HG02759 (cell line): ENCODE results near the gene CMTM4.
"Not testable (repeated sequence)": the region's sequence is repeated elsewhere in the genome, so short reads cannot be mapped to it uniquely, and the experiment has no call there.

Source experiments
- ATAC-seq: cut with Tn5 transposase; IDR thresholded peaks from one replicate; pipeline ENCODE4 v1.9.1; 2021; ENCODE audit warnings: mild to moderate bottlenecking, moderate library complexity; ENCODE audit not compliant: unreplicated experiment

The CMTM4 gene

DNA sequence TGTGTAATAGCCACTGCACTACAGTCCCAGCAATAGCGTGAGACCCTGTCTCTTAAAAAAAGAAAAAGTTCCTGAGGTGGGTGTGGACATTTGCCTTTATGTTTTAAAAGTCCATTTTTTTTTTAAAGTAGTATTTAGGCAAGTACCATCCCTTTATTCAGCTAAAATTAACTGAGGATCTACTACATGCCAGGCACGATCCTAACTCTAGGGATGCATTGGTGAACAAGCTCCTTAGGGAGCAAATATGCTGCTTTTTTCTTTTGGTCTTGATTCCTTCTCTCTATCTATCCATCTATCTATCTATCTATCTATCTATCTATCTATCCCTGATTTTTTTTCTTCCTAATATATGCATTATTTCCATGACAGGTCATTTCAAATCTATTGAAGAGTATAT is 47.4 kb downstream of the CMTM4 start:
- no peak for ATAC-seq

GRCh38 chr16:66647866-66648265 is 48.7 kb downstream of the CMTM4 start:
- no peak for ATAC-seq

- ATAC-seq: no peak
Observed at GRCh38 chr16:66641387-66641786, 55.2 kb downstream of the CMTM4 start.

DNA sequence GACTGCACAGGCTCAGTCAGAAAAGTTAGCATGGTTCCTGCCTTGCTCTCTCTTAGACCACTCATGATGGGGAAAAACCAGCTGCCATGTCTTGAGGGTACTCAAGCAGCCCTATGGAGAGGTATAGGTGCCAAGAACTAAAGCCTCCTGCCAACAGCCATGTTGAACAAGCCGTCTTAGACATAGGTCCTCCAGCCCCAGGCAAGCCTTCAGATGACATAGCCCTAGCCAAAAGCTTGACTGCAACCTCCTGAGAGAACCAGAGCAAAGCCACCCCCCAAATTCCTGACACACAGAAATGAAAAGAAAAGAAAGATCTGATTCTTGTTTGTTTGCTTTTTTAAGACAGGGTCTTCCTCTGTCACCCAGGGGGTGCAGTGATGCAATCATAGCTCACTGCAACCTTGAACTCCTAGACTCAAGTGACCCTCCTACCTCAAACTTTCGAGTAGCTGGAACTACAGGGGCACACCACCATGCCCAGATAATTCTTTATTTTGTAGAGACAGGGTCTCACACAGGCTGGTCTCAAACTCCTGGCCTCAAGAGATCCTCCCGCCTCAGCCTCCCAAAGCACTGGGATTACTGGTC is 55.7 kb downstream of the CMTM4 start:
- ATAC-seq: no peak

DNA sequence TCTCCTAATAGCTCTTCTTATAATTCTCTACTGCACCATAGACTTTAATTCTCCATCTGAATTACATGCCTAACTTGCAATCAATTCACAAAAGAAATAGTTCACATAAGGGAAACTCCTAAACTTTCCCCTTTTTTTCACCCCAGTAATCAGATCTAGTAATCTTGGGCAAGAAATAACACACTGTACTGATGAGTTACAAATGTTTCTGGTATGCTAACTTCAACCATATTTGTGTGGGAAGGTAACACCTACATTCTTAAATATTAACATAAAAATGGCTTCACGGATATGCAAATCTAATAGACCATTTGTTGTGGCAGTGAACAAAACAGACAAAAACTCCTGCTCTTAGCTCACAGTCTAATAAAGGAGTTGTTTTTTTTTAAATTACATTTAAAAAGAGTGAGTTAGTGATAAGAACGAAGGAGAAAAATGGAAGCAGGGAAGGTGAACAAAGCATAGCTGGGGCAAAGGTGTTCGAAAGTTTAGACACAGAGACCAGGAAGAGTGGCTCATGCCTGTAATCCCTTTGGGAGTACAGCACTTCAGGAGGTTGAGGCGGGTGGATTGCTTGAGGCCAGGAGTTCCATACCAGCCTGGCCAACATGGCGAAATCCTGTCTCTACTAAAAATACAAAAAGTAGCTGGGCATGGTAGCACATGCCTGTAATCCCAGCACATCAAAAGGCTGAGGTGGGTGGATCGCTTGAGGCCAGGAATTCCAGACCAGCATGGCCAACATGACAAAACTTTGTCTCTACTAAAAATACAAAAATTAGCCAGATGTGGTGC is 57.3 kb downstream of the CMTM4 start:
- ATAC-seq: no peak

- no peak for ATAC-seq
Observed at GRCh38 chr16:66637806-66638205, 58.7 kb downstream of the CMTM4 start.

DNA sequence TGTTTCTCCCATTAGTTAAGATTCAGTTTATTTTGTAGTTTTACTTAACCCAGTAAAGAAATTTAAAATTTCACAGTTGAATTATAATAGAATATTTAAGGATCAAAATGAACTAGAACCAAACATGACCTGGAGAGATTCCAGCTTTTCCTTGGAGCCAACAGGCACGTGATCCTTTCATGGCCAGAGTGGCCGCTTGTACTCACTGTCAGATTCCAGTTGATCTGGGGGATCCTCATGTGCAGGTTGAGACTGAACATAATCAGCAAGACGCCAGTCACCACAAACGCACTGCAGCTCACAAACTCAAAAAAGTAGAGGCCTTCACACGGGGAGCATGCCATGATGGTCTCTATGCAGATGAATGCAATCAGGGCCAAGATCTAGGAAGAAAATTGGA is 60.3 kb downstream of the CMTM4 start:
- ATAC-seq: no peak

GRCh38 chr16:66635406-66635805 is 61.1 kb downstream of the CMTM4 start:
- no peak for ATAC-seq

DNA sequence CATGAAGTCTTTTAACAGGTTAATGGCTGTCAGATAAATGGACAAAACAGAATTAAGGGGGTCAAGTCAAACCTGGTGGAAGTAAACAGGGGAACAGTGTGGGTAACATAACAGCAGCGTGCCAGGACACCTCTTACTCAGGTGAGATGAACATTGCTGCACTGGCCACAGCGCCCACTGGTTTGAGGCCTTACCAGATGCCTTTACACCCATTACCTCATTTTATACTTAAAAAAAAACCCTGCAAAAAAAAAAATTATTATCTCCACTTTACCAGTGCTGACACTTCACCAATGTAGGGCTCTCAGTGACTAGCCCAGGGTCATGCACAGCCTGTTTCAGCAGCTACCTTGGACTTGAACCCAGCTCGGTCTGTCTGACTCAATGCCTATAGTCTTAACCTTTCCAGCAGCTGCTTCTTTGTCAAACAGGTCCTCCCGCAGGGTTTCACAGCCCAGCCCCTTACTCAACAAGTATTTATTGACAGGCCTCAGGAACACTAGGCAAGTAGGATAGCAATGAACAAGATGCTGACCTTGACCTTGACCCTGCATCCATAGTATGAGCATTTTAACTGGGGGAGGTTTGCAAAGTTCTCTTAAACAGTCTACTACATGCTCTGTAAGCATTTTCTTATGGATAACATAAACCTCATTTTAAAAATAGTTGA is 61.9 kb downstream of the CMTM4 start:
- ATAC-seq: no peak

DNA sequence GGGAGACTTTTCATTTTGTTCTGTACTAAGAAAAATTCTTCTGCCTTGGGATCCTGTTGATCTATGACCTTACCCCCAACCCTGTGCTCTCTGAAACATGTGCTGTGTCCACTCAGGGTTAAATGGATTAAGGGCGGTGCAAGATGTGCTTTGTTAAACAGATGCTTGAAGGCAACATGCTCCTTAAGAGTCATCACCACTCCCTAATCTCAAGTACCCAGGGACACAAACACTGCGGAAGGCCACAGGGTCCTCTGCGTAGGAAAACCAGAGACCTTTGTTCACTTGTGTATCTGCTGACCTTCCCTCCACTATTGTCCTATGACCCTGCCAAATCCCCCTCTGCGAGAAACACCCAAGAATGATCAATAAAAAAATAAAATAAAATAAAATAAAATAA is 65.0 kb downstream of the CMTM4 start:
- not testable (repeated sequence) for ATAC-seq

- not testable (repeated sequence) for ATAC-seq
Observed at GRCh38 chr16:66630561-66631260, 65.8 kb downstream of the CMTM4 start.

DNA sequence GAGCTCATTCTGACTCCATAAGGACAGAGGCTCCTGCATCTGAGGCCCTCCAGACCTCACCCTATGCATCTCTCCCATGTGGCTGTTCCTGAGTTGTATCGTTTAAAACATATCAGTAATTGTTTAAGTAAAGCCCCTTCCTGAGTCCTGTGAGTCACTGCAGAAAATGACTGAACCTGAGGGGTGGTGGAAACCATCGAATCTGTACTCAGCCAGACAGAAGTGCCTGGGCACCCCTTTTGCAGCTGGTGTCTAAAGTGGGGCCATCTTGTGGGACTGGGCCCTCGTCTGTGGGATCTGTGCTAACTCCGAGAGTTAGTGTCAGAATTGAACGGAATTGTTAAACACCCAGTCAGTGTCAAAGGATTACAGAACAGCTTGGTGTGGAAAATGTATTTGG is 66.7 kb downstream of the CMTM4 start:
- no peak for ATAC-seq

GRCh38 chr16:66627611-66628378 is 68.7 kb downstream of the CMTM4 start:
- ATAC-seq: not testable (repeated sequence)

DNA sequence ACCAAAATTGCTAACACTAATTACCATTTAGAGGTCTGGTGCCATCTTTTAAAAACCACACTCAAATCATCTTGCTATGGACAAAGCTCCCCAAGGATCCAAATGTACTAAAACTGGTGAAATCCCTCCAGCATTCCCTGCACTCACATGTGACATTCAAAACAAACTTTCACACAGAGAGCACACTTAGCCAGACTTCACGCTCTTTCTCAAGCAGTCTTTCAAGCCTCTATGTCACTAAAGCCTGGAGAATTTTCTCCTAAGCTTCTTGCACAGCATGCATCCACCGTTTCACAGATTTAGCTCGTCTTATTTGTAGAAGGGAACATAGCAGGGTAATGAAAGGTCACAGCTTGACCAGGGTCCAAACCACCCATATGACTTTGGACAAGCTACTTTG is 72.8 kb downstream of the CMTM4 start:
- no peak for ATAC-seq

GRCh38 chr16:66622863-66623262 is 73.7 kb downstream of the CMTM4 start:
- ATAC-seq: no peak

DNA sequence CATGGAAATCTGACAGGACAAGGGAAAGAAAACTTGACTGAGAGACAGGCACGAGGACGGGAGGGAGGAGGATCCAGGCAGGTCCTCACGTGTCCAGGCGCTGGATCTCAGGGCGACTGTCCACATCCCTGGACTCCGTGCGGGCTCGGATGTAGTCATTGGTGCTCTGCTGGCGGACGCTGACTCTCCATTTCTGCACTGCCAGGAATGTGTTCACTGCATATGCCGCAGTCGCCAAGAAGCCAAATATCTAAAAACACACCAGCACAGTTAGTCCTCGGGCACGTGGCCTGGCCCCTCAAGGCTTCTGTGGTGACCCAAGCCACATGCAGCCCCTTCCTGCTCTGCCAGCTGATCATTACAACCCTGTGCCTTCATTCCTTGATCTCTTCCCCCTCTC is 74.6 kb downstream of the CMTM4 start:
- no peak for ATAC-seq

DNA sequence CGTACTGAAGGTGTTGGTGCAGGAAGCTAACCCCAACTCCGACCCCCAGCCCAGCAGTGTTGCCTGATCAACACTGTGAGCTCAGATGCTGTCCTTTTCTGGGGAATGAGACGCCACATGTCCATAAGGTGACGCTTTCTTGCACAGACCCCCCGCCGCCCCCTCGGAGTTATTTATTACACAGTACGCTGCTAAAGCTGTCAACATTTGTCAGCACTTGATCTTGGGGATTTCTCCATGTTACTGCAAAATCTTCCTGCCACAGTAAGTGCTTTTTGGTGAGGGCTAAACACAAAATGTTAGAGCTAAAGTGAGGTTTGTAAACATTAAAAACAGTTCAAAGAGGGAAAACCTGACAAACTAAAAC is 76.1 kb downstream of the CMTM4 start:
- ATAC-seq: no peak

DNA sequence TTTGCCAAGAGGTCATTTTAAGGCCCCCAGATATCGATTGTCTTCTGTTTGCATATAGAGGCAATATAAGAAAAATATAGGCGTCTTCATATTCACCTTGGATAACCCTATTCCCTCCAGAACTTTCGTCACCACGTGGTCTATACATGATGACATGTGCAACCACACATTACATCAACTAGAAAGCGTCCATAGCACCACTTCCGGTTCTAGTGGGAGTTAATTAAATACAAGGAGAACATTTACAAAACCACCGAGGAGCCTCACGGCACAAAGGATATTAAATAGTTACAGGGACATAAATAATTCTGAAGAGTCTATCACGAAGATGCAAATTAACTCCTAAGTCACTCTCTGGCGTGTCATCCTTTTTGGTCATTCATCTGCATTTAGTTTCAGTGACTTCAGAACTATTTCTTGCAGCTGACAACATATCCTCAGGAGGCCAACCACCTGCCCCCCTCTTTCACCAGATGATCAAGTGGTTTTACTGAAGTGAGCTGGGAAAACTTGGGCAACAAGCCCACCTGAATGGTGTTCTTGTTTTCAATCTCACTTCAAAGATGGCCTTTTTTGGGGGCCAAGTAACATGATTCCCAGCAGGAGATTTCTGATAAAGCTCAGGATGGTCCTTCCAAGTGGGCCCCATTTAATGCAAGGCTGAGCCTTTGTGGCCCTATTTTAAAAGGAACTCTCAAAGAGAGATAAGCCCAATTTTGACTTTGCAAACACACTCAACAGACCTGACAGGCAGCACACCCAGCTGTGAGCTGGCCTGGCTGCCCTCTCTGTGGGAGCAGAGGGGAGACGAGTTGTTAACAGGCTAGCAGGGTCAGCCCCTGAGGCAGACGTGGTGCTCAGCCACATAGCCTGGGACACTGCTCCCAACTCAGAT is 76.8 kb downstream of the CMTM4 start:
- ATAC-seq: no peak

- ATAC-seq: no peak
Observed at GRCh38 chr16:66618588-66619375, 77.8 kb downstream of the CMTM4 start.
